Loucy (cell line): Measurements from ENCODE around the gene CRYGA.

Experiments used
- H2AFZ ChIP-seq: fragments of 200-600 bp; sonication (generic); 2 replicates; pipeline ENCODE4 v1.6.0; 2016; ENCODE audit warnings: antibody characterized with exemption, mild to moderate bottlenecking, low read length, moderate library complexity
- H3F3A ChIP-seq: fragments of 200-600 bp; 2 replicates; pipeline ENCODE4 v1.6.0; 2016; ENCODE audit warnings: antibody characterized with exemption, low read depth, mild to moderate bottlenecking
- H3K27me3 ChIP-seq: fragments of 200-600 bp; sonication (generic); 2 replicates; pipeline ENCODE4 v1.6.1; 2014; ENCODE audit warnings: low read length, mild to moderate bottlenecking; ENCODE audit not compliant: insufficient read depth, poor library complexity, severe bottlenecking
- H3K36me3 ChIP-seq: fragments of 200-600 bp; sonication (generic); 2 replicates; pipeline ENCODE4 v1.6.1; 2016; ENCODE audit warnings: low read length; ENCODE audit not compliant: insufficient read depth
- H3K4me1 ChIP-seq: fragments of 200-600 bp; sonication (generic); 2 replicates; pipeline ENCODE4 v1.5.1; 2014; ENCODE audit warnings: low read length, mild to moderate bottlenecking; ENCODE audit not compliant: insufficient read depth, poor library complexity, severe bottlenecking
- H3K4me2 ChIP-seq: fragments of 200-600 bp; sonication (generic); 2 replicates; pipeline ENCODE4 v1.6.0; 2014; ENCODE audit warnings: antibody characterized with exemption, low read length, low read depth, mild to moderate bottlenecking; ENCODE audit not compliant: poor library complexity, severe bottlenecking
- H3K4me3 ChIP-seq: fragments of 200-600 bp; sonication (generic); 2 replicates; pipeline ENCODE4 v1.5.1; 2014; ENCODE audit warnings: low read length, mild to moderate bottlenecking, mixed read lengths; ENCODE audit not compliant: poor library complexity, severe bottlenecking
- H3K79me2 ChIP-seq: fragments of 200-600 bp; sonication (generic); 2 replicates; pipeline ENCODE4 v1.6.1; 2014; ENCODE audit warnings: low read length; ENCODE audit not compliant: insufficient read depth
- H3K9ac ChIP-seq: fragments of 200-600 bp; sonication (generic); 2 replicates; pipeline ENCODE4 v1.6.0; 2014; ENCODE audit warnings: mild to moderate bottlenecking, low read depth, low read length, moderate library complexity; ENCODE audit not compliant: poor library complexity, severe bottlenecking
- H3K9me2 ChIP-seq: fragments of 200-600 bp; sonication (generic); replicated peaks from 2 replicates; pipeline ENCODE4 v1.6.1; 2016; ENCODE audit warnings: low read depth, low read length, mixed read lengths
- H3K9me3 ChIP-seq: fragments of 200-600 bp; sonication (generic); 2 replicates; pipeline ENCODE4 v1.6.1; 2014; ENCODE audit warnings: mild to moderate bottlenecking, antibody characterized with exemption, low read length, low read depth; ENCODE audit not compliant: insufficient read depth
- H4K20me1 ChIP-seq: fragments of 200-600 bp; sonication (generic); 2 replicates; pipeline ENCODE4 v1.6.0; 2014; ENCODE audit warnings: antibody characterized with exemption, low read length, mild to moderate bottlenecking; ENCODE audit not compliant: insufficient read depth, poor library complexity, severe bottlenecking
- CTCF ChIP-seq: fragments of 200-600 bp; sonication (generic); conservative IDR thresholded peaks from 2 replicates; pipeline ENCODE4 v1.5.1; 2014; ENCODE audit warnings: mild to moderate bottlenecking, antibody characterized with exemption, low read length
- EZH2phosphoT487 ChIP-seq: fragments of 200-600 bp; IDR thresholded peaks from 2 replicates; pipeline ENCODE4 v1.6.1; 2018; ENCODE audit warnings: antibody characterized with exemption, mild to moderate bottlenecking, moderate library complexity, borderline replicate concordance

CRYGA gene

DNA sequence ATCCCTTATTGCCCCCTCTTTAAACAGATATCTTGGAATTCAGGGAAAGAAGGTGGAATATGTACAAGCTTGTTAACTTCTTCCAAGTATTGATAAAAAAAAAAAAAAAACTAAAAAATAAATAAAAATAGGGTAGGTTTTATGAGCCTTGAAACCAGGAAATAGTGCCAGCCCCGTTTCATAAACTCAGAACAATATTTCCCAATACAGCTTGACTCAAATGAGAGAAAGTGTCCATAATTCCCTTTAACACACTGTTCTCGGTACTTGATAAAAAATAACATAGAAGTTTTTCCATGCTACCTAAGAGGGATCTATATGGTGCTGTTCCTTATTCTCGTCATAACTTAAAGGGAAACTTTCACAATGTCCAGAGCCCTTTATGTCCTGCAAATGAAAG is 44.4 kb upstream of the CRYGA start:
- TF ChIP-seq CTCF, result no peak
- TF ChIP-seq EZH2phosphoT487, result no peak
- Histone ChIP-seq H3K79me2 (no peaks in the 10 kb centered on the region), H3K4me3 (no peak overlapping the region), H2AFZ (0 out of 2 replicates have a peak overlapping the region, but pooled peaks have one; percentile 38), H3K4me2 (no peak overlapping the region), H3F3A (no peaks in the 10 kb centered on the region), H3K4me1 (peaks cover 7% of the 10 kb centered on the region), H3K9me2 (no peaks in the 10 kb centered on the region), H3K9me3 (no peaks in the 10 kb centered on the region), H3K27me3 (no peaks in the 10 kb centered on the region), H3K36me3 (no peaks in the 10 kb centered on the region), H4K20me1 (no peaks in the 10 kb centered on the region), H3K9ac (no peak overlapping the region)

DNA sequence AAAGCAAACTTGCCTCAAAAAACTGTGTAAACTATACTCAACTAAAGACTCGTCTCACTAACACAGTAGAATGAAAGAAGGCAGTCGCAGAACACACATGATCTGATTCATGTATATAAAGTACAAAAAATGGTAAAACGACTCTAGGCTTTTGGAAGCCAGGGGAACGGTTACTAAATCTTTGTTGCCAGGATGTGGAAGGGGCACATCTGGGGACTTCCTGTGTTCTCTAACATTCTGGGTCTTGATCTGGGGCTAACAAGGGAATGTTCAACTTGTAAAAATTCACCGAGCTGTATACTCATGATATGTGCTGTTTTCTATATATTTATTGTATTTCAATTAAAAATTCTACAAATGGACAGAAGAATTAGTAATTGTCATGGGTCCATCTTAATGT is 40.8 kb upstream of the CRYGA start:
- no peak for TF ChIP-seq CTCF
- TF ChIP-seq EZH2phosphoT487, result no peak
- Histone ChIP-seq H2AFZ (no peak overlapping the region), H3K9me2 (no peaks in the 10 kb centered on the region), H3K4me3 (no peak overlapping the region), H3F3A (no peaks in the 10 kb centered on the region), H4K20me1 (no peaks in the 10 kb centered on the region), H3K9ac (no peak overlapping the region), H3K79me2 (no peaks in the 10 kb centered on the region), H3K9me3 (no peaks in the 10 kb centered on the region), H3K4me2 (peak overlapping the region; percentile 9), H3K36me3 (no peaks in the 10 kb centered on the region), H3K27me3 (no peaks in the 10 kb centered on the region), H3K4me1 (peaks cover 7% of the 10 kb centered on the region)

GRCh38 chr2:208195531-208195930 is 32.1 kb upstream of the CRYGA start:
- Histone ChIP-seq H3K4me3 (no peak overlapping the region), H4K20me1 (no peaks in the 10 kb centered on the region), H3K79me2 (no peaks in the 10 kb centered on the region), H3K9ac (no peak overlapping the region), H2AFZ (no peak overlapping the region), H3K27me3 (no peaks in the 10 kb centered on the region), H3K36me3 (no peaks in the 10 kb centered on the region), H3K4me2 (no peak overlapping the region), H3K9me3 (no peaks in the 10 kb centered on the region), H3K4me1 (no peaks in the 10 kb centered on the region), H3K9me2 (no peaks in the 10 kb centered on the region), H3F3A (no peaks in the 10 kb centered on the region)
- no peak for TF ChIP-seq EZH2phosphoT487
- no peak for TF ChIP-seq CTCF
